Mucosa of rectum (tissue), 2 donors: ENCODE measurements around the gene SLC34A1.
"Not testable (repeated sequence)": the region's sequence is repeated elsewhere in the genome, so short reads cannot be mapped to it uniquely, and the experiment has no call there.

Source experiments
- H3K27ac ChIP-seq, 2 donors: one replicate each; pipeline ENCODE4 v1.7.0; 2013; ENCODE audit warnings: inconsistent platforms in 2 of 2, low read depth in 2 of 2, low read length in 2 of 2
- H3K27me3 ChIP-seq, 2 donors: one replicate each; pipeline ENCODE4 v1.7.0; 2013; ENCODE audit warnings: low read length in 2 of 2; ENCODE audit not compliant: control insufficient read depth in 2 of 2, insufficient read depth in 2 of 2
- H3K36me3 ChIP-seq, 2 donors: one replicate each; pipeline ENCODE4 v1.7.0; 2013; ENCODE audit warnings: low read length in 2 of 2; ENCODE audit not compliant: control insufficient read depth in 2 of 2, insufficient read depth in 2 of 2
- H3K4me1 ChIP-seq, 2 donors: one replicate each; pipeline ENCODE4 v1.7.0; 2013; ENCODE audit warnings: low read length in 2 of 2, mild to moderate bottlenecking in 1 of 2; ENCODE audit not compliant: control insufficient read depth in 2 of 2, insufficient read depth in 2 of 2
- H3K4me3 ChIP-seq, 2 donors: one replicate each; pipeline ENCODE4 v1.7.0; 2013; ENCODE audit warnings: low read length in 2 of 2
- H3K9ac ChIP-seq, 2 donors: one replicate each; pipeline ENCODE4 v1.7.0; 2013; ENCODE audit warnings: low read length in 2 of 2, low read depth in 1 of 2, mild to moderate bottlenecking in 1 of 2
- H3K9me3 ChIP-seq, 2 donors: one replicate each; pipeline ENCODE4 v1.7.0; 2013; ENCODE audit warnings: low read length in 2 of 2; ENCODE audit not compliant: control insufficient read depth in 2 of 2
- donor health status: healthy.
- donor health status: Normal muscosa, but diverticular disease.

The SLC34A1 gene

DNA sequence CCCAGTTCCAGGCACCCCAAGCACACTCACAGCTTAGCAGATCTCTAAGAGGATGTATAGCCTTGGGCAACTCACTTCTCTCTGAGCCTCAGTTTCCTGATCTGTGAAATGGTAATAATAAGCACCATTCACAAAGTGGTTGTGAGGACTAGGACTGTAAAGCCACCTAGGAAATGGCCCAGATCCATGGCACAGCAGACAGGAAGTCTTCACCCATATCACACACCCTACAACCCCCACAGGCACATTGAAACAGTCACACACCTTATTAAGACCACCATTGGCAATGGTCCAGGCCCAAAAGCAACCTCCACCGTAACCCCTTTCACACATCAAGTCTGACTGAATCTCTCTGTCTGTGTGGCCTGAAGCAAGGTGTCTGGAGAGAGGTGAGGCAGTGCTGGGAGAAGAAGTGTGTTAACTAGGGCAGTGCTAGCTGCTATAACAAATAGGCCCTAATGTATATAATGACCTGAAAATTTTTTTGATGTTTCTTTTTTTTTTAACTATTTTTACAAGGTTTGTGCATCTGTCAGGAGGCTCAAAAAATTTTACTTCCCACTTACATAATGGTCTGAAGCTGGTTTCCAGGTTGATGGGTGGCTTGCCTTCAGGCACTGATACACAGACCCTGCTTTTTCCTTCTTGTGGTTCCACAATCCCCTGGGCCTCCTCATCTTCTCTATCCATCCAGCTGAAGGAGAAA lies 28.9 kb upstream of the SLC34A1 start:
- Histone ChIP-seq H3K27me3 (peaks cover 0 to 2% of the 10 kb centered on the region in 2 donors), H3K4me1 (peaks cover 25 to 43% of the 10 kb centered on the region in 2 donors), H3K27ac (no peak overlapping the region), H3K9me3 (no peaks in the 10 kb centered on the region), H3K4me3 (no peak overlapping the region), H3K36me3 (no peaks in the 10 kb centered on the region), H3K9ac (no peak overlapping the region)

DNA sequence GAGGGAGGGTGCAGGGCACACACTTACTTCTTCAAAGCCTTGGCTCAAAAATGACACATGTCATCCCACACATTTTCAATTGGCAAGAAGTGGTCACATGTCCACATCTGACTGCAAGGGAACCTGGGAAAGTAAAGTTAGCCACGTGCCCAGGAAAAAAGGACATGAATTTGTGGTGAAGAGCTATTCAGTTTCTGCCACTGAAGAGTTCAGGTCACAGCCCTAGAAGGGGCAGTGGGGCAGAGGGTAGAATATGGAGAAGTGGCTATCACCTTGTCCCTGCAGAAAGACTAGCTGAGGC lies 28.4 kb upstream of the SLC34A1 start:
- H3K36me3 ChIP-seq: no peaks in the 10 kb centered on the region
- no peaks in the 10 kb centered on the region for H3K9me3 ChIP-seq
- peaks cover 20 to 39% of the 10 kb centered on the region in 2 donors for H3K4me1 ChIP-seq
- H3K9ac ChIP-seq: no peak overlapping the region
- peaks cover 0 to 2% of the 10 kb centered on the region in 2 donors for H3K27me3 ChIP-seq
- no peak overlapping the region for H3K4me3 ChIP-seq
- H3K27ac ChIP-seq: no peak overlapping the region

DNA sequence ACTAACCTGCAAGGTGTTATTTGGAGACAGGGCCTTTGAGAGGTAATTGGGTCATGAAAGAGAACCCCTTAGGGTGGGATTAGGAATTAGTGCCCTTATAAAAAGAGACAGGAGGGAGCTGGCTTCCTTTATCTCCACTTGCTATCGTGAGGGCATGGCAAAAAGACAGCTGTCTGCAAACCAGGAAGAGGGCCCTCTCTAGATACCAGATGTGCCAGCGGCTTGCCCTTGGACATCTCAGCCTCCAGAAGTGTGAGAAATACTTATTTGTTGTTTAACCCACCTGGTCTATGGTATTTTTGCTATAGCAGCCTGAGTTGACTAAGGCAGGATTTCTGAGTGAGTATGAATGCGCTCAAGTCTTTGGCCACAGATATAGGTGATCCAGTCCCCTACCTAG lies 27.5 kb upstream of the SLC34A1 start:
- H3K27me3 ChIP-seq: peaks cover 0 to 2% of the 10 kb centered on the region in 2 donors
- H3K4me1 ChIP-seq: peaks cover 17 to 46% of the 10 kb centered on the region in 2 donors
- peak overlapping the region in 1 of 2 donors; percentile 46 for H3K27ac ChIP-seq
- H3K9ac ChIP-seq: no peak overlapping the region
- no peaks in the 10 kb centered on the region for H3K9me3 ChIP-seq
- peak overlapping the region in 1 of 2 donors; percentile 75 for H3K4me3 ChIP-seq
- no peaks in the 10 kb centered on the region for H3K36me3 ChIP-seq

DNA sequence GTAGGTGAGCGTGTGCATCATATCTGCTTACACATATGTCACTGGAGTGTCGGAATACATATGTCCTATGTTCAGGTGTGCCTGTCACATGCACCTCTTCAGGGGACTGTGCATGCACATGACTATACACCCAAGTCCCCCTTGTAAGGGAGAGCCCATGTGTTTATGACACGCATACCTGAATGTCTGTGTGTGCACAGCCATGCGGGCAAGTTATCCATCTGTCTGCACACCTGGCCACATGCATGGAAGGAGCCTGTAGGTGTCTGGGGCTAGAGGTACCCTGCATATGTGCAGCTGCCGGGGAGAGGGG lies 27.1 kb upstream of the SLC34A1 start:
- Histone ChIP-seq H3K27ac (peak overlapping the region in 1 of 2 donors; percentile 46), H3K9ac (no peak overlapping the region), H3K4me1 (peaks cover 20 to 47% of the 10 kb centered on the region in 2 donors), H3K9me3 (no peaks in the 10 kb centered on the region), H3K4me3 (peak overlapping the region; percentile 62 to 75), H3K27me3 (peaks cover 0 to 2% of the 10 kb centered on the region in 2 donors), H3K36me3 (no peaks in the 10 kb centered on the region)

DNA sequence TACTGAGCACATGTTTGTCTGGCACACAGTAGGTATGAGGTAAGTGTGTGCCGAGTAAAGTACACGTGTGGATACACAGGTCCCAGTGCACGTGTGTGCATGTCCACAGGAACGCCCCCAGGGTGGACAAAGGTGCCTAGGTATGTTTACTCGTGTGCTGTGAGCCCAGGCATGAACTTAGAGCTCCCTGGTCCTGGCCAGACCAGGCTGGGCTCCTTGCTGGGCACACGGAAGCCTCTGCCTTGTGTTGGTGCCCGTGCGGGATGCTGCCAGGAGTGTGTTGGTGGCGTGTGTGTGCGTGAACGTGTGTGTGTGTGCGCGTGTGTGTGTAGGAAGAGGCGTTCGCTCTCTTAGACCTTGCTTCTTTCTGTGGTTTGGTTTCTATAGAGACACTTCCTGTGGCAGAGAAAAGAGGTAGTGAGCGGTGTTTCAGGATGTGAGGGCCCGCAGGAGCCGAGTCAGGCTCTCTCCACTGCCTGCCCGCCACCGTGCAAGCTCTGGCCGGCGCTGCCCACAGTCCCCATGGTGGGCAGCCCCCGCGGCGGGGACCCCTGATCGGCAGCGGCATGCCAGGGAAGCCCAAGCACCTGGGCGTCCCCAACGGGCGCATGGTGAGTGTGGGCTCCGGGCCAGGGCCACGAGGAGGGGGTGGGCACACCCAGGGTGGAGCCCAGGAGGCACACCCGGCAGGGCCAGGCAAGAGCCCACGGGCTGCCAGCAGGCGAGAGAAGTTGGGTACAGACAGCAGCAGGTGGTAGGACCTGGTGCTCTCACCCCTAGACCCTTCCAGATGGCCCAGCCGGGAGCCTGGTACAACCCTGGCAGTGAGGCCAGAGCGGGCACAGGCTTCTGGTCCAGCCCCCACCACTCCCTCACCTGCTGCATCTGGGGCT lies 26.5 kb upstream of the SLC34A1 start, which contains the start of gene RGS14:
Gene RGS14 (plus strand): TSS at position 466 of the 893 bp plus-strand sequence. CDS start 101 bp downstream, at position 567.
- no peaks in the 10 kb centered on the region for H3K27me3 ChIP-seq
- peak within 1 kb of the TSS; percentile 62 to 75 for H3K4me3 ChIP-seq
- H3K27ac ChIP-seq: peak within 1 kb of the TSS; percentile 31 to 46
- no peaks in the 10 kb centered on the region for H3K9me3 ChIP-seq
- H3K4me1 ChIP-seq: peaks cover 25 to 52% of the 10 kb centered on the region in 2 donors
- peak within 1 kb of the TSS; percentile 64 to 65 for H3K9ac ChIP-seq
- no peaks in the 10 kb centered on the region for H3K36me3 ChIP-seq

DNA sequence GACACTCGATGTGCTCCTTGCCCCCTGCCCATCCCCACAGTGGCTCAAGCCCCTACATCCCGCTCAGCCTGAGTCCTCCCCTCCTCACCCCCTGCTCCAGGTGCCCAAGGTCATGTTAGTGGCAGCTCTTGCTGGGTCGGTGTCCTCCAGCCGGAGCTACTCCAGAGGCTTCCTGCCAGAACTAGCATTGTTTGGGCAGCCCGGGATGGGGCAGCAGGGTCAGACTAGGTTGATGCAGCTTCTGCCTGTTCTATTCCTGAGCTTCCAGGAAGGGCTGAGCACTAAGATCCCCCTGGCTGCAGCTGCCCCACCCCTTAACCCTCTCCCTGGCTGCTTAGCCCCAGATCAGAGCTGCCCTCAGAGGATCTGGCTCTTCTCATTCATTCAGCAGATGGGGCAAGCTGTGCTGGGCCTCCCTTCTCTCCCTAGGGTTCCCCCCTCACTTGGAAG lies 25.8 kb upstream of the SLC34A1 start:
- Histone ChIP-seq H3K27ac (peak overlapping the region; percentile 31 to 46), H3K4me1 (peaks cover 27 to 54% of the 10 kb centered on the region in 2 donors), H3K27me3 (no peaks in the 10 kb centered on the region), H3K9me3 (no peaks in the 10 kb centered on the region), H3K9ac (peak overlapping the region; percentile 64 to 65), H3K36me3 (no peaks in the 10 kb centered on the region), H3K4me3 (peak overlapping the region; percentile 62 to 75)

DNA sequence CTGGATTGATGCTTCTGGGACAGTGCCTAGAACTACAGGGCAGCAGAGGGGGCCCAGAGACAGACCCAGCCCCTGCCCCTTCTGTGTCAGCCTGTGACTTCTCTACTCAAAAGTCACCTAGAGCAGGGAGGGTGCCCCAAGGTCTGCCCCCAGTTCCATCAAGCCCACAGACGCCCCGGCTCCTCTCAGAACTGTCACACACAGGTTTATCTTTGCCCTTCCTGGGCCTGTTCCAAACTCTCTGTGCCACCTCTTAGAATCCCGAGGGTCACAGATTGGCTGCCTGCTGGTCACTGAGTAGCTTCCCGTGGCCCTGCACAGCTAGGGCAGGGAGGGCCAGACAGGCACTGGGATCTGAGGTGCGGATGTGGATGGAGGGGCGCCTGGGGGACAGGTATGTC lies 24.8 kb upstream of the SLC34A1 start:
- no peaks in the 10 kb centered on the region for H3K36me3 ChIP-seq
- no peaks in the 10 kb centered on the region for H3K27me3 ChIP-seq
- H3K4me3 ChIP-seq: peak overlapping the region in 1 of 2 donors; percentile 13
- H3K4me1 ChIP-seq: peaks cover 27 to 58% of the 10 kb centered on the region in 2 donors
- H3K27ac ChIP-seq: no peak overlapping the region
- H3K9ac ChIP-seq: peak overlapping the region in 1 of 2 donors; percentile 32
- H3K9me3 ChIP-seq: no peaks in the 10 kb centered on the region

DNA sequence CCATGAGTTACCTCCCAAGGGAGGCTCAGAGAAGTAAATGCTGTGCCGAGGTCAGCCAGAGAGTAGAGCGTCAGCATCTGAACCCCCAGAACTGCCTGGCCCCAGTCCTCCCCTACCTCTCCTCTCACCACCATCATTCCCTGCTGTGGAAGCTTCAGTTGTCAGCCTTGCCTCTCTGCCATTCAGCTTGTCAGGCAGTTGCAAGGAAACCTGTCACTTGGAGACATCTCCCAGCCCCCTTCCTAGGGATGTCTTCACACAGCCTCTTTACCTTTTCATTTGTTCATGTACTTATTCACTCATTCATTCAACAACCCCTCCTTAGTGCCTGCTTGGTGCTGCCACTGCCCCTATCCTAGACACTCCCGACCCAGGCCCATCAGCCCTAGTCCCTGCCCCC lies 24.4 kb upstream of the SLC34A1 start:
- Histone ChIP-seq H3K4me3 (peak overlapping the region in 1 of 2 donors; percentile 13), H3K9ac (peak overlapping the region in 1 of 2 donors; percentile 32), H3K4me1 (peaks cover 27 to 58% of the 10 kb centered on the region in 2 donors), H3K36me3 (no peaks in the 10 kb centered on the region), H3K9me3 (no peaks in the 10 kb centered on the region), H3K27ac (no peak overlapping the region), H3K27me3 (no peaks in the 10 kb centered on the region)

DNA sequence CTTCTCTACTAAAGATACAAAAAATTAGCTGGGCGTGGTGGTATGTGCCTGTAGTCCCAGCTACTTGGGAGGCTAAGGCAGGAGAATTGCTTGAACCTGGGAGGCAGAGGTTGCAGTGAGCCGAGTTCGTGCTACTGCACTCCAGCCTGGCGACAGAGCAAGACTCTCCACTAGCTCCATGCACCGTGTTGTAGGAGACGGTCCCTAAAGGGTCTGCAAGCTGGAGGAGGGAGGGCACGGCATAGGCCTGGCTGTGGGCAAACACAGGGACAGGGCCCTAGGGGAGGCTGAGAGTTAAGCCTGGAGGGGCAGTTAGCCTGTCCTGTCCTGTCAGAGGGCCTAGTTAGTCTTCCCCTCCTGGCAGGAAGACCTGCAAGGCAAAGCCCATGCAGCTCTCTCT lies 23.5 kb upstream of the SLC34A1 start:
- H3K9me3 ChIP-seq, H3K9ac ChIP-seq, H3K27me3 ChIP-seq, H3K27ac ChIP-seq, H3K4me3 ChIP-seq, H3K36me3 ChIP-seq: not testable (repeated sequence)
- peaks cover 31 to 55% of the 10 kb centered on the region in 2 donors for H3K4me1 ChIP-seq
